ENCODE data around the gene NKPD1.

NKPD1 gene

DNA sequence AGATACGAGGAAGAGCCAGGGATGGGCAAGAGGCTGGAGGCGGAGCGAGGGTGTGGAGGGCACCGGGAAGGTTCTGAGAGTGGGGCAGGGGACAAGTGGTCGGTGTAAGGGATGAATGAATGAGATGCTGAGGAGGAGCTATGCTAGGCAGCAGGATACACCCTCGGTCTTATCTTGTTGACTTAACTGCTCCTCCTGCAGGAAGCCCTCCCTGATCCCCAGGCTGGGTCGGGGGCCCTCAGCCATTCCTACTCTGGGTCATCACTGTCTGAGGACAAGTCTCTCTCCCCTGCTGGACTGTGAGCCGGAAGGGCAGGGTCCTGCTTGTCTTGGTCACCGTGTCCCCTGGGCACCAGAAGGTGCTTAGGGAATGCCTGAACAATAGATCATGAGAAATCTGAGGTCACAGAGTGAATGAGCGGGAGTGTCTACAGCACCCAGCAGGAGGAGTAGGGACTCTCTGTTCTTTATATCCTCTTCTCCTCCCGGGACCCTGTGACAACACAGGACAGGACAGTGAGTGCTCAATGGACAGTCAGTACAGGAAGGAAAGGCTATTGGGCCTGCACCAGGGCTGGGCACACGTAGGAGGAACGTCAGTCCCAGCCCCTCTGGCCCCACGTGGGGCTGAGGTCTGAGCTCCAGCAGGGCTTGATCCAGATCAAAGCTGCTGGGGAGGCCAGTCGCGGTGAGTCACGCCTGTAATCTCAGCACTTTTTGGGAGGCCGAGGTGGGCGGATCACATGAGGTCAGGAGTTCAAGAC lies 6.5 kb downstream of the NKPD1 start:
- DNase-seq (ENCODE audit: low read depth in 3 of 3), result no peak

DNA sequence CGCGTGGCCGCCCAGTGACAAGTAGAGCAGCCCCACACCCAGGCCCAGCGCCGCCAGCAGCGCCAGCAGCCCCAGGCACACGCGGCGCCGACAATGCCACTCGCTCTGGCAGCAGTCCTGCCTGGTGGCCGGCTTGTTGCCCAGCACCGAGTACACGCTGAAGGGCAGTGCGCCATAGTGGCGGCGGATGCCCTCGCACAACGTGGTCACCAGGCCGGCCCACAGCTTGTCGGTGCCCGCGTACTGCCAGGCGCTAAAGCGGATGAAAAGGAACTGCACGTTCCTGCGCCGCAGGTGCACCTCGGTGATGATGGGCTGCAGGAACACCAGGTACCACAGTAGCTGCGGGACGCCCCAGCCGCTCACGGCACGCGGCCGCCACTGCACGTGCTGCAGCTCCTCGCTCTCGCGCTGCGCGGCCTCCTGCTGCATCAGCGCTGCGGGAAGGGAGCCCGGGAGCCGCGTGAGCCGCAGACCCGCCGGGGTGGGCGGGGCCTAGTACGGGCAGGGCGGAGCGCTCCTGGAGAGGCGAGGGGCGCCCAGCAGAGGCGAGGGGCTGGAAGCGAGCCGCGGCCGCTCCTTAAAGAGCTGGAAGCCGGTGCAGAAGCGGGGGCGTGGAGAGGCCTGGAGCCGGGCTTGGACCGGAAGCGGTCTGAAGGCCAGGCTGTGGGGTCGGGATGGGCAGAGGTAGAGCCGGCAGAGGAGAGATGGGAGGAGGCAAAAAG lies 7.3 kb downstream of the NKPD1 start:
- no peak for DNase-seq (ENCODE audit: low read depth in 3 of 3)

DNA sequence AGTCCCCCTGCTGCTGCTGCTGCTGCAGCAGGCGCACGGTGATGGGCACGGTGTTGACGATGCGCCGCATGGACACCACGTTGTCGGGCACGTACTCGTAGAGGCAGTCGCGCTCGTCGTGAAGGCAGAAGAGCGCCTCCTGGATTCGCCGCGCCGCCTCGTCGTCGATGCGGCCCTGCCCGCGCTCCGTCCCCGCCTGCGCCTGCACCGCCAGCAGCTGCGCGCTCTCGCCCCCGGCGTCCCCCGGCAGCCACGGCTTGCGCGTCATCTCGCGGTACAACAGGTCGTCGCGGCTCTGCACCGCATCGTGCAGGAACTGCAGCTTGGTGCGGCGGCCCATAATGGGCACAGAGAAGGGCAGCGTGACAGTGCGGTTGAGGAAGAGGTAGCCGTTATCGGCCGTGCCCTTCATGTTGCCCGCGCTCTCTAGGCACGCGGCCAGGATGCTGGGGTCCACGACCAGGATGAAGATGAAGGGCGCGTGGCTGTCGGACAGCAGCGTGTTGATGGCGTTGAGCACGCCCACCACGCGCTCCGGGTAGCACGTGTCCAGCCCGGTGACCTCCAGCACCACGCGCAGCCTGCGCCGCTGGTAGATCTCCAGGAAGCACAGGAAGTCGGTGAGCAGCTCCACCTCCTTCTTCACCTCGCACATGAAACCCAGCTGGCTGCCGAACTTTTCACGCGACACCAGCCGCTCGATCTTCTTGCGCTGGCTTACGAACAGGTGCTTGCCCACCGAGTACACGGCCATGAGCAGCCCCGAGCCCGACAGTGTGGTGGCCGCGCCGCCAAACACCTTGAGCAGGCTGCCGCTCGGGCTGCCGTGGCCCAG lies 8.1 kb downstream of the NKPD1 start:
- DNase-seq (ENCODE audit: low read depth in 3 of 3), result peak in 1 of 3 experiments; percentile 44

DNA sequence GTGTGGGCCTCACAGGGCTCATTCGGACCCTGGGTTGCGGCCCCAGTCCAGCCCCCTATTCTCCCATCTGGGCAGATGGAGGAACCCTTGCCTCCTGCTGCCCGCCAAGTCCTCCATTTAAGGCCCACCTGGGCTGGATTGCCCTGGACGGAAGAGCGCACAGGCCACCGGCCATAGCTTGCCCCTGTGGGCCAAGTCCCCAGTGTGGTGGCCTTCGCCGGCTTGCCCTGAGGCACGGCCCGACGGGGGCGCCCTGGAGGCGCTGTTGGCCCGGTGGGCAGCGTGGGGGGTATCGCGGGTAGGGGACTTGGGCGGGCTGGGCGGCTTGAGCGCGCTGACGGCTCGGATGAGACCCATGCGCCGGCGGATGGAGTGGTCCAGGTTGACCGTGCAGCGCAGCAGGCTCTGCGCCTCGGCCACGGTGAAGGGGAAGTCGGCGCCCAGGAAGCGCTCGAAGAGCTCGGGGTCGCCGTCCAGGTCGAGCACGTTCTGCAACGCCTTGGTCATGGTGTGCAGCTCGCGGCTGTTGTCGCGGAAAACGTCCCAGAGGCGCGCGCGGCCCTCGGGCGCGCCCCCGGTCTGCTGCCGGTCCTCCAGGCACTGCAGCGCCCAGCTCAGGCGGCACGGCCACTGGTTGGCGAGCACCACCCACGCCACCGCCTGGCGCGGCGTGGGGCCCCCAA lies 8.8 kb downstream of the NKPD1 start:
- DNase-seq (ENCODE audit: low read depth in 3 of 3), result no peak

DNA sequence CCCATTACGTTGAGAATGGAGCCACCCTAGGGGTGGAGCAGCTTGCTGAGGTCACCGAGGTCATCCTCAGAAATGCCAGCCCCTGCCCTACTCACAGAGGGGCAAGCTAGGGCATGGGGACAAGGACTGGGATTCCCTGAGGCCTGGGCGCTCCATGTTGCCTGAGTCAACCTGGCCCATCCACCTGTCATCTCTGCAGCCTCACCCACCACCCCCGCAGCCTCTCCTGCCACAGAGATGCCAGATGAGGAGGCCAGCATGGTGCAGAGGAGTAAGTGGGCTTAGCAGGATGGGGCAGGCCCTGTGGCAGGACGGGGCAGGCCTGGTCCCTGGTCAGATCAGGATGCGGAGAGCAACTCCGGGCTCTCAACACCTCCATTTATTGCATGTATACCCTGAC lies 9.5 kb downstream of the NKPD1 start:
- no peak for DNase-seq (ENCODE audit: low read depth in 3 of 3)

DNA sequence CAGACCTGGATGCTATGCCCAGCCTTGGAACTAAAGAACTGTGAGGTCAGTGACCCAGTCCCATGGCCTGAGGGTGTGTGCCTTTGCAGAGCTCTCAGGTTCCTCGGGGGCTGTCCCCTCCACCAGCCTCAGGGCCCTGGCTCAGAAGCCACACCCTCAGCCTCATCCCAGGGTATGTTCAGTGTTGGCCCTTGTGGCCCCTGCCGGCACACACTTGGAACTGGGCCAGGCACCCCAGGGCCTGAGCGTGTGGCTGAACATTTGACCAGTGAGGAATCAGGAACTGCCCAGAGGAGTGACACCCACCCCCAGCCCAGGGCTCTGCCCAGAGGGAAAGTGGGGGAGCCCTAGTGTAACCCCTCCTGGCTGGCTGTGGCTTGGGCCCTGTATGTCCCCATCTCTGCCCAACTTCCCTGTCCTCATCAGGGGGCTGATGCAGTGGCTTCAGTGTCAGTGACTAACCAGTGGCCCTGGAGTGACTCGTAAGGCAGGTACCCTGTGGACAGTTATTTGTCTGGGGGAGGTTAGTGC lies 10.0 kb downstream of the NKPD1 start:
- no peak for DNase-seq (ENCODE audit: low read depth in 3 of 3)

DNA sequence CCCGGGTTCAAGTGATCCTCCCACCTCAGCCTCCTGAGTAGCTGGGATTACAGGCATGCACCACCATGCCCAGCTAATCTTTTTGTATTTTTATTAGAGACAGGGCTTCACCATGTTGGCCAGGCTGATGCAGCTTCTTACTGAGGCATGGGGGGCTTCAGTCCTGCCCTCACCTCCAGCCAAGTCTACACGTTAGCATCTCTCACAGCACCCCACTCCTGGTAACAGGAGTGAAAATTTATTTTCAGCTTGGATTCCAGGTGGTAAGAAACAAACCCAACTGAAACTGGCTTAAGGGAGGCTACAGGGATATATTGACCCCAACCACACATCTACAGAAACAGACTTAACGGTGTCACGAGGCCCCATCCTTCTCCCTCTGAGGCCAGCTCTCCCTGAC lies 10.6 kb downstream of the NKPD1 start:
- no peak for DNase-seq (ENCODE audit: low read depth in 3 of 3)

DNA sequence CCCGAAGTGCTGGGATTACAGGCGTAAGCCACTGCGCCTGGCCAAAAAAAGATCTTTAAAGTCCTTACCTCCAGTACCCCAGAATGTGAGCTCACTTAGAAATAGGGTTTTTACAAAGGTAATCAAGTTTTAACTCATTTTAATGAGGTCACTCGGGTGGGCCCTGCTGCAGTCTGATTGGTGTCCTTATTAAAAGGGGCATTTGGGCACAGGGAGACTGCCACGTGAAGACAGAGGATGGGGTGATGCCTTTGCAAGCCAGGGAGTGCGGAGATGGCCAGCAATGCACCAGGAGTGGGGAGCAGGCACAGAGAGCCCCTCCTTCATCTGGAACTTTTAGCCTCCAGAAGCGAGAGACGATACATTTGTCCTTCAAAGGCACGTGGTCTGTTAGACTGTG lies 11.7 kb downstream of the NKPD1 start:
- DNase-seq (ENCODE audit: low read depth in 3 of 3), result no peak

DNA sequence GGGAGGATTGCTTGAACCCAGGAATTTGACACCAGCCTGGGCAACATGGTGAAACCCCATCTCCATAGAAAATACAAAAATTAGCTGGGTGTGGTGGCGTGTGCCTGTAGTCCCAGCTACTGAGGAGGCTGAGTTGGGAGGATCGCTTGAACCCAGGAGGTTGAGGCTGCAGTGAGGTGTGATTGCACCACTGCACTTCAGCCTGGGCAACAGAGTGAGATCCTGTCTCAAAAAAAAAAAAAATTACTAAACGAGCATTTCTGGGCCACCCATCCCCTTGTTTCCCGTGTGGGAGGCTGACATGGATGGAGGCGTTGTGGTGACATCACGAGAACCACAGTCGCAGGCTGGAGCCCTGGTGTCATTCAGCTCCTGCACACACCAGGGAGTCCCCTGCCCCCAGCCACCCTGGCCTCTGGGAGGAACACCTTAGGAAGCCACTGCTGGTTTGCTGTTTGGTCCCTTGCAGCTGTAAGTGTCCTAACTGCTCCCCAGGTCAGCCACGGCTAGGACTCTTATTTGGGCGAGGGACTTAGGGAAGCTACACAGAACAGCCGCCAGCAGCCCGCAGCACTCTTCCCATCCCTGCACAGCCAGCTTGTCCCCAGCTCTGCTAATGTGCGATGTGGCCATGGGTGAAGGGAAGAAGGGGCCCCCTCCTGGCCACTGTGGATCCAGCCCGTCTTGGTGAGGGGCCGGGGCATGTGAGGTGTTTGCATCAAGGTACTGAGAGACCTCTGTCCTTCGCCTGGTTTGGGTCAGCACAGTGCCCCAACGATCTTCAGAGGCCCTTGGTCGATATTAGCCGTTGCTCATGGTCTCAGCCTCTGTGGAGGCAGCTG lies 12.7 kb downstream of the NKPD1 start:
- no peak for DNase-seq (ENCODE audit: low read depth in 3 of 3)

DNA sequence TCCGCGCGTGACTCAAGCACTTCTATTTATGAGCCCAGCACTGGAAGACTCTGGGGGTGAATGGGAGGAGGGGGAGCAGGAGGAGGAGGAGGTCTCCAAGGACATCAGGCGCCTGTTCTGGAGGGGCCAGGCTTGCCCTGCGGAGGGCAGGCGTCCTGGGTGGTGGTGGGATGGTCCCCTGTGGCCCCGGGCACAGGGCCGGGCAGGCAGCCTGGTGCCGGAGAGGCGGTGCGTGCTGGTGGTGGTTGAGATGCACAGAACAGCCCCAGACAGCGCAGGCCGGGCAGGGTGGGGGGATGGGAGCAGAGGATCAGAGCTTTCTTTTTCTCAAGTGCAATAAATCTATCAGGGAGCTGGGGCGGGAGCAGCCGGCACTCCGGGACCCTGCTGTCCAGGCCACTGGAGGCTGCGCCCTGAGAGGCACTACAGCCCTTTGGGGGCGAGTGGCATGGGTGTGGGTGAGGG lies 14.0 kb downstream of the NKPD1 start:
- no peak for DNase-seq (ENCODE audit: low read depth in 3 of 3)

DNA sequence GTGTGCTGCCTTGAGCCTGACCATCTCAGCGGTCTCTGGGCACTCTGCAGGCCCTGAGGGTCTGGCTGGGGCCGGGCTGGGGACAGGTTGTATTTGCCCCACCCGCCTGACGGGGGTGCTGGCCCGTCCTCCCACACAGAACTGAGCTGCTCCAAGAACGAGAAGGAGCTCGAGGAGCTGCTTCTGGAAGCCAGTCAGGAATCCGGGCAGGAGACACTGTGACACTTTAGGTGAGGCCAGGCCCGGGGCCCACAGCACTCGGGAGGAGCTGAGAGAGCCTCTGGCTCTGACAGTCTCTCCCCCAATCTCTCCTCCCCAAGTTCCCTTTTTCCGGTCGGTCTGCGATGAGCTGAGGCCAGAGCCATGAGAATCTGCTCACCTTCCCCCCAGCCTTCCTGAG lies 14.5 kb downstream of the NKPD1 start:
- DNase-seq (ENCODE audit: low read depth in 3 of 3), result no peak

DNA sequence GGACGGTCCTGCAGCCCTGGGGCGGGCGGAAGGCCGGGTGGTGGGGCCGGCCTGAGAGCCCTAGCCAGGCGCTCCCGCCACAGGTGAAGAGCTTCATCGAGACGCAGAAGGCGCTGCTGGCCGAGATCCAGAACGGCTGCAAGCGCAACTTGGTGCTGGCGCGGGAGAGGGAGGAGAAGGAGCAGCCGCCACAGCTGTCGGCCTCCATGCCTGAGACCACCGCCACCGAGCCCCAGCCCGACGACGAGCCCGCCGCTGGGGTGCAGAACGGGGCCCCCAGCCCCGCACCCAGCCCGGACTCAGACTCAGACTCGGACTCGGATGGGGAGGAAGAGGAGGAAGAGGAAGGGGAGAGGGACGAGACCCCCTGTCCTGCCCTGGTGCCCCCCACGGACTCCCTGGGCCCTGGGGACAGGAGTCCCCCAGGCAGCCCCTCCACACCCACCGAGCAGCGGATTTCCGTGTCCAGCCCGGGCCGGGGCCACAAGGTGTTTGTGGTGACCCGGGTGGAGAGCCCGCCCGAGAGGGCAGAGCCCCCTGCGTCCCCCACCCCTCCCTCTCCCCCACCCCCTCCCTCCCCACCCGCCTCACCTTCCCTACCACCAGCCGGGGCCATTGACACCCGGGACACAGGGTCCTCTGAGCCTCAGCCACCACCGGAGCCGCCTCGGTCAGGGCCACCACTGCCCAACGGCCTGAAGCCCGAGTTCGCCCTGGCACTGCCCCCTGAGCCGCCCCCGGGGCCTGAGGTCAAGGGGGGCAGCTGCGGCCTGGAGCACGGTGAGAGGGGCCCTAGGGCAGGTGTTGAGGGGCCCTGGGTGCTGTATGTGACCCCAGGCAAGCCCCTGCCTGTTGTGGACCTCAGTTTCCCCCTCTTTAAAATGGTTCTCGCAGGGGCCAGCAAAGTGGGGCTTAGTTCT lies 15.3 kb downstream of the NKPD1 start:
- DNase-seq (ENCODE audit: low read depth in 3 of 3), result no peak

DNA sequence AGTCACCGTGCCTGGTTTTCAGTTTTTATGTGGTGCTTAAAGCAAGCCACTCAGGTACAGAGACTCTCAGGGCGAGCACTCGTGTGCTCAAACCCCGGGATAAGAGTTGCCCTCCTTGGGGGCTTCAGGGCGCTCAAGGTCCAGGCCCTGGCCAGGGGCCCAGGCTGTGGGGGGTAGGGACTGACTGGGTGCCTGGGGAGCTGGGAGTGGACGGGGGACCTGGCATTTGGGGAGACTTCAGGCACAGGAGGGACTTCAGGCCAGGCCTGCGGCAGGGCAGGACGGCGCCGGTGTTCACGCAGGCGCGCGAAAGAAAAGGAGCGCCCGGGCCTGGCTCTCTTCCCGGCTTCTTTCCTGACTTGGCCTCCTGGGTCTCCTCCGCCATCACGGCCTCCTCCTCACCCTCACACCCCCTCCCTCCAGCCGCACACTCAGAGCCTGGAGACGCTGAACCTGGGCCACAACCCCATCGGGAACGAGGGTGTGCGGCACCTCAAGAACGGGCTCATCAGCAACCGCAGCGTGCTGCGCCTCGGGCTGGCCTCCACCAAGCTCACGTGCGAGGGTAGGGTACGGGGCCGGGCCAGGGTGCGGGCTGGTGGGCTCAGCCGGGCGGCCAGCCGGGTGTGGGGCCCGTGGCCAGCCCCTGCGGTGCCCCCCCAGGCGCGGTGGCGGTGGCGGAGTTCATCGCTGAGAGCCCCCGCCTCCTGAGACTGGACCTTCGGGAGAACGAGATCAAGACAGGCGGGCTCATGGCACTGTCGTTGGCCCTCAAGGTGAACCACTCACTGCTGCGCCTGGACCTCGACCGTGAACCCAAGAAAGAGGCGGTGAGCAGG lies 16.1 kb downstream of the NKPD1 start:
- DNase-seq (ENCODE audit: low read depth in 3 of 3), result no peak

DNA sequence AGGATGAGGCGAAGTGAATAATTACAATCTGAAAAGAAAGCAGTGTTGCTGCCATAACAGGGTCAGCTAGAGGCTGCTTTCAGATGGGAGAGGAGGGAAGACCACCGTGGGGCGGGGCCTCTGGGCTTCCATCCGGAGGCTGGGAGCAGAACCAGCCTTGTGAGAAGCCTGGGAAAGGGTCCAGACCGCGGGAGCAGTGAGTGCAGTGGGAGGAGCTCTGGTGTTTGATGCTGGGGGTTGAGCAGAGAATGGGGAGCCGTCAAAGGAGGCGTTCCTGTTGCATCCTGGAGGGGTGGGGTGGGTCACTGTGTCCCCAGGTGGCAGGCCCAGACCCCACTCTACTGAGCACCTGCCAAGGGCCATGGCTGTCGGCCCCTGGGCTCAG lies 18.1 kb downstream of the NKPD1 start:
- DNase-seq (ENCODE audit: low read depth in 3 of 3), result no peak

DNA sequence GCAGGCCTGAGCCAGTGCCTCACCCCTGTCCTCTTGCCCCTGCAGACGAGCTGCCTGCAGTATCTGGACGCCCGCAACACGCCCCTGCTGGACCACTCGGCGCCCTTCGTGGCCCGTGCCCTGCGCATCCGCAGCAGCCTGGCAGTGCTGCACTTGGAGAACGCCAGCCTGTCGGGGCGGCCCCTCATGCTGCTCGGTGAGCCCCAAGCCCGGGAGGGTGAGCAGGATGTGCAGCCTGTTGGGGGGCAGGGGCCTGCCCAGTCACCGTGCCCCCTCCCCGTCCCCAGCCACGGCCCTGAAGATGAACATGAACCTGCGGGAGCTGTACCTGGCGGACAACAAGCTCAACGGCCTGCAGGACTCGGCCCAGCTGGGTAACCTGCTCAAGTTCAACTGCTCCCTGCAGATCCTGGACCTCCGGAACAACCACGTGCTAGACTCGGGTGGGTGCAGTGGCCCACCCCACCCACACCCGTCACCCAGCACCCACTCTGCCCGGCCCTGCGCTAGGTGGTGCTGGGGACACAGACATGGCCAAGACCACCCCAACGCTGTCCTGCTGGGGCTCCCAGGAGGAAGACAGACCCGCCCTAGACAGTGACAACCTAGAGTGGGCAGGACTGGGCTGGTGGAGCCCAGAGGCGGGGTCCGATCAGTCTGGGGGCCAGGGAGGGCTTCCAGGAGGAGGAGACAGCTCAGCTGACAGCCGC lies 18.6 kb downstream of the NKPD1 start:
- DNase-seq (ENCODE audit: low read depth in 3 of 3), result no peak

DNA sequence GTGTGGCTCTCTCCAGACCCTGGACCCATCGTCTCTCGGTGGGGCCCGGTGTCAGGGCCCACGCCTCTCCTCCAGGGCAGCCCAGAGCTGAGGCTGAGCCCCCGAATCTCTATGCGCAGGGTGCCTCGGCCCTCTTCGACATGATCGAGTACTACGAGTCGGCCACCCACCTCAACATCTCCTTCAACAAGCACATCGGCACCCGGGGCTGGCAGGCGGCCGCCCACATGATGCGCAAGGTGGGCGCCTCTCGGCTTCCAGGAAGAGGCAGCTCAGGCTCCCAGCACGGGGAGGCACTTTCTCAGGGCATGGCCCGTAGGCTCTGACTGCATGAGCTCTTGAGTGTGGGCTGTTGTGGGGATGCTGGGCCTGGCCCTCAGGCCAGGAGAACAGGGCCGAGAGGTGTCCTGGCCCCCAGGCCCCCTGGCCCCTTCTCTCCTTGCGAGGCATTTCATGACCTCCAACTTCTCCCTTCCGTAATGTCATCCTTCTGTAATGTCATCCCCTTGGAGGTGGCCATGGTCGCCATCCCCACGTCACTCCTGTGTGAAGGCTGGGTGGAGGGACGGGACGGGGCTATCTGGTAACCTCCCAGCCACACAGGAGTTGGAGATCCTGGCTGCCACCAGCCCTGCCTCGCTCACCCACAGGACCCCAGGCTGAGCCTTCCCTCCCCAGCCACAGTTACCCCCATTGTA lies 19.4 kb downstream of the NKPD1 start:
- DNase-seq (ENCODE audit: low read depth in 3 of 3), result no peak

DNA sequence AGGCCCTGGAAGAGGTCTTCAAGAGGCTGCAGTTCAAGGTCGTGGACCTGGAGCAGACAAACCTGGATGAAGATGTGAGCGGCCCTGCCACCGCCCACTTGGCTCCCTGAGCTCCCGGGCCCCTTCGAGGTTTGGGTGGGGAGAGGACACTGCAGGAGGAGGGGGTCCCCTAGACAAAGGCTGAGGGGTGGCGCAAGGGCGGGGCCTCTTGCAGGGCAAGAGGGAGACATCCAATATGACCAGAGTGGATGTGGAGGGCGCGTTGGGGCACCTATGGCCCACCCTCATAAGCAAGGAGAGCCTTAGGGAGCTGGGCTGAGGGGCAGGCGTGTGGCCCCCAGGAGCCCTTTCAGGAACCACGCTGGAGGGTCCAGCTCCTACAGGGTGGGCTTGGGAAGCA lies 20.2 kb downstream of the NKPD1 start:
- no peak for DNase-seq (ENCODE audit: low read depth in 3 of 3)

DNA sequence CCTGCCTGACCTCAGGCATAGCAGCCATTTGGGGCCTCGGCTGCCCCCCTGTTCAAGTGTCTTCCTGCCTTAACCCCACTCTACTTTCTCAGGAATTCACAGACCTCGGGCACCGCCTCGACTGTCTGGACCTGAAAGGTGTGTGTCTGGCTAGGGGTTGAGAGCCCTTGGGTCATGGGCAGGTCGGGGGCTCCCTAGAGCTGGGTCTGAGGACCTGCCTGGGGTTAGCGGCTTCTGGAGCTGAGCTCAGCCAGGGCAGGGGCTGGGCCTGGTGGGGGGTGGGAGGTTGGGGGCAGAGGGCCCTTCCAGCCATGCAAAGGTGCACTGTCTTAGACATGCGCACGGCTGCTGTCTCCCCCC lies 20.7 kb downstream of the NKPD1 start:
- no peak for DNase-seq (ENCODE audit: low read depth in 3 of 3)
